Measurements from ENCODE around the gene ZBTB20.

The ZBTB20 gene

DNA sequence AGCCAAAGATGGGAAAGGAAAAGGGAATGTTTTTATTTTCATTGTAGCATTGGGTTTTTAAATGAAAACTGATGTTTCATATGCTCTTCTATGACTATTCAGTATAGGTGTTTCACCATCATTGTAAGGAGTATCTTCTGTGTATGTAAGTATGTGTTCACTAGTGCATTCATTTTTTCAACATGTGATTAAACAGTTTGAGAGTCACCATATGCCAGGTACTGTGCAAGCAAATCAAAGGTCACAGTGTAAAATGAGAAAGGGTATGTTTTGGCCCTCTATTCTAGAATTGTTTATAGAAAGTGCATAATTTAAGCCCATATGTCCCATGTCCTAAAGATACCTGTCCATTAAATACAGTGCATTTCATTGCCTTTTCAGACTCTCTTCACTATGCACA, 207.2 kb downstream of the ZBTB20 start:
- in situ Hi-C loops (cut with MboI; ENCODE audit: low sequenced_read_pairs, unreplicated experiment), result no loop called here
- TF ChIP-seq, protein P1, sequence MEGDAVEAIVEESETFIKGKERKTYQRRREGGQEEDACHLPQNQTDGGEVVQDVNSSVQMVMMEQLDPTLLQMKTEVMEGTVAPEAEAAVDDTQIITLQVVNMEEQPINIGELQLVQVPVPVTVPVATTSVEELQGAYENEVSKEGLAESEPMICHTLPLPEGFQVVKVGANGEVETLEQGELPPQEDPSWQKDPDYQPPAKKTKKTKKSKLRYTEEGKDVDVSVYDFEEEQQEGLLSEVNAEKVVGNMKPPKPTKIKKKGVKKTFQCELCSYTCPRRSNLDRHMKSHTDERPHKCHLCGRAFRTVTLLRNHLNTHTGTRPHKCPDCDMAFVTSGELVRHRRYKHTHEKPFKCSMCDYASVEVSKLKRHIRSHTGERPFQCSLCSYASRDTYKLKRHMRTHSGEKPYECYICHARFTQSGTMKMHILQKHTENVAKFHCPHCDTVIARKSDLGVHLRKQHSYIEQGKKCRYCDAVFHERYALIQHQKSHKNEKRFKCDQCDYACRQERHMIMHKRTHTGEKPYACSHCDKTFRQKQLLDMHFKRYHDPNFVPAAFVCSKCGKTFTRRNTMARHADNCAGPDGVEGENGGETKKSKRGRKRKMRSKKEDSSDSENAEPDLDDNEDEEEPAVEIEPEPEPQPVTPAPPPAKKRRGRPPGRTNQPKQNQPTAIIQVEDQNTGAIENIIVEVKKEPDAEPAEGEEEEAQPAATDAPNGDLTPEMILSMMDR (IDR thresholded peaks at IDR 0.05; ENCODE audit: borderline replicate concordance, control extremely low read depth, extremely low read depth, insufficient read depth, missing control alignments), result no peak
- DNase-seq (ENCODE audit: low spot score), result no peak

DNA sequence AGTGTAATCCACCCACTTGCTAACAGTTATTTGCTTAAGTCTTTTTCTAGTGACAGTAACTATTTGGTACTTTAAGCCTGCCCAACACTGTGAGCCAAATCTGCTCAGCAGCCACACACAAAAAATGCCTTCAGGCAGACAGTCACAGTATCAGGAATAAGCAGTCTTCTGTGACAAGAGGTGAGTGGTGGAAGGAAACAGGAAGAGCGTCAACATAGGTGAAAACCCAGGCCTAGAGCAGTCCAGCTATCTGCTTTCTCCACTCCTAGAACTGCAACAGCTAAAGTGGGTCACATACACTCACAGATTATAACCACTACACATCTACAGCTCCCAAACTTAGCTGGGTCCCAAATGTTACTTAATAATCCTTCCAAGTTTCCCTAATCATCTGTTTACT, 213.7 kb downstream of the ZBTB20 start:
- in situ Hi-C loops (cut with MboI; ENCODE audit: low sequenced_read_pairs, unreplicated experiment), result no loop called here
- TF ChIP-seq, protein P1 (IDR thresholded peaks at IDR 0.05; ENCODE audit: borderline replicate concordance, control extremely low read depth, extremely low read depth, insufficient read depth, missing control alignments), result no peak
- no peak for DNase-seq (ENCODE audit: low spot score)

DNA sequence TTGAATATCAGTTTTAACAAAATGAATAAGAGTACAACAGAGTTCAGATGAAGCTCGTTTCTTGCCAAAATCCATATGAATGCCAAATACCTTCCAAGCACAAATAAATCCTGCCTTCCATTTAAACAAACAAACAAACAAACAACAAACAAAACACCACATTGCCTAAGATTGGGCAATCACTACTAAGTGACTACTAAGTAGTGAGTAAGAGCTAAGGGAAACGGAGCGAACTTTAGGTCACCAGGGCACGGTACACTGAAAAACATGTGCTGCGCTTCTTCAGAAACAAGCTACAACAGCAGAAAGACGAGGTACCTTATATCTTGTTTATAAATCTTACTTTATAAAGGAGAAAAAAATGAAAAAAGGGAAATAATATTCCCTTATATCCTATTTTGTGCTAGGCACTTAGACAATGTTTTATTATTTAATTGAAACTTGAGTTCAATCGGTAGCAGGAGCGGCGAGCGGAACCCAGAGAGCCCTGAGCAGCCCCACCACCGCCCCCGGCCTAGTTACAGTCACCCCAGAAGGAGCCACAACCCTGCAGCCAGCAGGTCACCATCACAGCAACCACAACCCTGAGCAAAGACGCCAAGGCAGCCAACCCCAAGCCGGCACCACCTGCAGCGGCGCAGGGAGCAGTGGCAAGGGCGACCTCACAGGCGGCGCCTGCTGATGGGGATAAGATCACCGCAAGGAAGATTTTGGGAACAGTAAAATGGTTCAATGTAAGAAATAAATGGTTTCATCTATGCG, 216.9 kb downstream of the ZBTB20 start:
- no peak for DNase-seq (ENCODE audit: low spot score)
- in situ Hi-C loops (cut with MboI; ENCODE audit: low sequenced_read_pairs, unreplicated experiment), result no loop called here
- TF ChIP-seq, protein P1 (IDR thresholded peaks at IDR 0.05; ENCODE audit: borderline replicate concordance, control extremely low read depth, extremely low read depth, insufficient read depth, missing control alignments), result no peak

DNA sequence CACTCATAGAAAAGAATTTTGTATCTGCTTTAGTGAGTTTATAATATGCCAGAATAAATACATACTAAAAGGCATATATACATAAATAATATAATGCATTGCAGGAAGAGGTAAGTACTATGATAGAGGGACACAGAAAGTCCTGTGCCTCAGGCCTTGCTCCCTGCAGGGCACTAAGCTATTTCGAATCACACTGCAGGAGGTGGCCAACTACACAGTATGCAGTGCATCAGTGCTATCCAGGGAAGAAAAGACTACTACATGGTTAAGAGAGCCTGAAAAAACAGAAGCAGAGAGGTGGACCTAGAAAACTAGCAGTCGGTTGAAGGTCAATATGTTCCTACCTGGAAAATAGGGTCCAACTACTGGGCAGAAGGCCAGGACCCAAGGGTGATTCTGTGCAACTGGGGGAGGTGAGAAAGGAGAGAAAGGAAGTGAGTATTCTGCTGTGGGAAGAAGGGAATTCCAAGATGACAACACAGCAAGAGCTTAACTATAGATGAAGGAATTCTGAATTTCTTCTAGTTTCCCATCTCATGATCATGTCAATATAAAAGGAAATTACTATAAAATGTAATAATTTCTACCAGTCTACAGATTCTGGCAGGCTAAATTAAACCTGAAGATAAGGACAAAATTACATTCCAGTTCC, 218.0 kb downstream of the ZBTB20 start:
- in situ Hi-C loops (cut with MboI; ENCODE audit: low sequenced_read_pairs, unreplicated experiment), result no loop called here
- no peak for DNase-seq (ENCODE audit: low spot score)
- TF ChIP-seq, protein P1 (IDR thresholded peaks at IDR 0.05; ENCODE audit: borderline replicate concordance, control extremely low read depth, extremely low read depth, insufficient read depth, missing control alignments), result no peak

DNA sequence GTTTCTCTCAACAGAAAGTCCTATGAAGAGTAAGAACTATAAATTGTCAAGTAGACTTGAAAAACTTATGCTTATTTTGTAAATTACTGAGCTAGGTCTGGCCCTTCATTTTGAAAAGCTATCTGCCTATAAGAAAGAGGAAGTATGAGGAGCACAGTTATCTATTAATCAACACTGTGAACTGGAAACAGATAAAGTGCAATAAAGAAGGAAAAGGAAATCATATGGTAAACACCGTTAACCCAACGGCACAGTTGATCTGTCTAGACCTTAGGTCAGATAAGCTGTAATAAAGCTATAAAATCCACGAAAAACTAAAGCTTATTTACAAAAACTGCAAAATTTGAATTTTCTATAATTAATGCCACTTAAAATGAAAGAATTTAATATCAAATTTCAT, 242.5 kb downstream of the ZBTB20 start:
- TF ChIP-seq, protein P1 (IDR thresholded peaks at IDR 0.05; ENCODE audit: borderline replicate concordance, control extremely low read depth, extremely low read depth, insufficient read depth, missing control alignments), result no peak
- in situ Hi-C loops (cut with MboI; ENCODE audit: low sequenced_read_pairs, unreplicated experiment), result no loop called here
- DNase-seq (ENCODE audit: low spot score), result no peak

DNA sequence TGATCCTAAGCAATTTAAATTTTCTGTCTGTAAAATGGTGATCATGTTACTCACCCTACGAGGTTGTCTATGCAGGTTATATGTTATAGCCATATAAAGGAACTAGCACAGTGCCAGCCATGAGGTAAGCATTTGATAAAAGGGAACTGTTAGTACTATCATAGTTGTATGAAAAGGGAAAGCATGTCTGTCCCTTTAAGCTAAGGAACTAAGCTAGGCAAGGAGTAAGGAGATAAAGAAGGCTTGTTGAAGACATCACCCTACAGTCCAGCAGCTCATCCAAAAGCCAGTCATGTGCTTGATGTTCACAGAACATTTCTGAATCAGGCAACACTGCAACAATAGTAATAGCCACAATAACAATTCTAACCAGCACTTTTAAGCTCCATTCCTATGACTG, 243.9 kb downstream of the ZBTB20 start:
- DNase-seq (ENCODE audit: low spot score), result no peak
- TF ChIP-seq, protein P1 (IDR thresholded peaks at IDR 0.05; ENCODE audit: borderline replicate concordance, control extremely low read depth, extremely low read depth, insufficient read depth, missing control alignments), result no peak
- in situ Hi-C loops (cut with MboI; ENCODE audit: low sequenced_read_pairs, unreplicated experiment), result no loop called here

Data from GM13976 (cell line).